ENCODE results near the gene CHMP3. TPM values are rescaled to one million over a fixed set of nuclear protein-coding genes. Genes with fewer than 3 reads are reported as not detected.
A peak's percentile ranks its signal among the peaks of the same experiment; 100 is the strongest.

CHMP3 gene
- polyA plus RNA-seq, 1 of the 3 experiments (the other 2 are of a cell fraction) = 75.3 TPM

DNA sequence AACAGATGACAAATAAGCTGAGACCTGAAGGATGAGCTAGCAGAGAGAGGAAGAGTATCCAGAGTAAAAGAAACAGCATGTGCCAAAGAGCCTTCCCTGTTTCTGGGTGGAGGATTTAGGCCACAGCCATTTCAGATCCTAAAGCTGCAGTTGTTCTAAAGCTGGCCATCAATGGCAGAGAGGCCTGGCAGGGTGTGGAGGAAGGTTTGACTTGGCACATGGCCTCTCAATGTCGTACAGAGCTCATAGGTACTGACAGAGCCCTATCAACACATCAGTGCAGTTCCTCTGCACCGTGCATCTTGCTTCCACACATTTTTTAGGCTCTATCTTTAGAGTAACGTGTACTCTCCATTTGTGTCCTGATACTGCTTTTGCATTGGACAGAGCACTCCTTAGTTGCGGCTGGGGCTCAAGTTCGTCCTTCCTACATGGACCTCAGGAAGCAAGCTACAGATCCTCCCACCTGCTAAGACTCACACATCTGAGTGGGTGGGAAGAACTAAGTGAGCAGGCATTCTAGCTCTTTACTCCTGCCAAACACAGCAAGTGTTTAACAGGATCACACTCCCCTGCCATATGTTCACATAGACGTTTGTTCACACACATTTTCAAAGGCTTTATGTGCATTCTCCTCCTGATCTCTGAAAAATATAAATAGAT, 3.0 kb upstream of the CHMP3 start:
- no peak for DNase-seq
- H4K20me1 ChIP-seq (ENCODE audit: insufficient read depth) = no peaks in the 10 kb centered on the region
- ChIA-PET POLR2A (no interaction called here), CTCF (no interaction called here)
- H3K9me3 ChIP-seq = no peaks in the 10 kb centered on the region
- H3F3A ChIP-seq (replicated peaks; ENCODE audit: insufficient read depth) = no peaks in the 10 kb centered on the region
- peaks cover 0 to 3% of the 10 kb centered on the region in 2 experiments for H3K36me3 ChIP-seq (replicated peaks in 1 of 2; ENCODE audit: control insufficient read depth in 1 of 2, insufficient read depth in 2 of 2, low read length in 1 of 2)
- WGBS (ENCODE audit: low lambda C conversion rate) = 66% methylated on average over 6 of the region's 6 CpGs
- H3K9ac ChIP-seq = no peak overlapping the region
- peaks cover 0 to 14% of the 10 kb centered on the region in 2 experiments; a peak in 3 of 4 replicates for H3K4me1 ChIP-seq (ENCODE audit: control insufficient read depth in 1 of 2, insufficient read depth in 2 of 2, low read depth in 1 of 2, low read length in 1 of 2)
- no peak overlapping the region for H3K27ac ChIP-seq (ENCODE audit: low read depth in 2 of 2, low read length in 1 of 2)
- peaks cover 15% of the 10 kb centered on the region for H3K79me2 ChIP-seq (ENCODE audit: insufficient read depth)
- TF ChIP-seq, protein P1, sequence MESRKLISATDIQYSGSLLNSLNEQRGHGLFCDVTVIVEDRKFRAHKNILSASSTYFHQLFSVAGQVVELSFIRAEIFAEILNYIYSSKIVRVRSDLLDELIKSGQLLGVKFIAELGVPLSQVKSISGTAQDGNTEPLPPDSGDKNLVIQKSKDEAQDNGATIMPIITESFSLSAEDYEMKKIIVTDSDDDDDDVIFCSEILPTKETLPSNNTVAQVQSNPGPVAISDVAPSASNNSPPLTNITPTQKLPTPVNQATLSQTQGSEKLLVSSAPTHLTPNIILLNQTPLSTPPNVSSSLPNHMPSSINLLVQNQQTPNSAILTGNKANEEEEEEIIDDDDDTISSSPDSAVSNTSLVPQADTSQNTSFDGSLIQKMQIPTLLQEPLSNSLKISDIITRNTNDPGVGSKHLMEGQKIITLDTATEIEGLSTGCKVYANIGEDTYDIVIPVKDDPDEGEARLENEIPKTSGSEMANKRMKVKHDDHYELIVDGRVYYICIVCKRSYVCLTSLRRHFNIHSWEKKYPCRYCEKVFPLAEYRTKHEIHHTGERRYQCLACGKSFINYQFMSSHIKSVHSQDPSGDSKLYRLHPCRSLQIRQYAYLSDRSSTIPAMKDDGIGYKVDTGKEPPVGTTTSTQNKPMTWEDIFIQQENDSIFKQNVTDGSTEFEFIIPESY (IDR thresholded peaks at IDR 0.05; ENCODE audit: borderline replicate concordance, low read depth) = no peak
- TF ChIP-seq YY1 (IDR thresholded peaks at IDR 0.05; ENCODE audit: low read depth) (no peak), FOXM1 (IDR thresholded peaks at IDR 0.05; ENCODE audit: low read depth) (no peak), GATA2 (CRISPR knock-in tag; IDR thresholded peaks at IDR 0.05) (no peak), GABPA (IDR thresholded peaks at IDR 0.05; ENCODE audit: low read depth) (no peak), JUND (IDR thresholded peaks at IDR 0.05) (no peak)
- TF ChIP-seq, protein P2, sequence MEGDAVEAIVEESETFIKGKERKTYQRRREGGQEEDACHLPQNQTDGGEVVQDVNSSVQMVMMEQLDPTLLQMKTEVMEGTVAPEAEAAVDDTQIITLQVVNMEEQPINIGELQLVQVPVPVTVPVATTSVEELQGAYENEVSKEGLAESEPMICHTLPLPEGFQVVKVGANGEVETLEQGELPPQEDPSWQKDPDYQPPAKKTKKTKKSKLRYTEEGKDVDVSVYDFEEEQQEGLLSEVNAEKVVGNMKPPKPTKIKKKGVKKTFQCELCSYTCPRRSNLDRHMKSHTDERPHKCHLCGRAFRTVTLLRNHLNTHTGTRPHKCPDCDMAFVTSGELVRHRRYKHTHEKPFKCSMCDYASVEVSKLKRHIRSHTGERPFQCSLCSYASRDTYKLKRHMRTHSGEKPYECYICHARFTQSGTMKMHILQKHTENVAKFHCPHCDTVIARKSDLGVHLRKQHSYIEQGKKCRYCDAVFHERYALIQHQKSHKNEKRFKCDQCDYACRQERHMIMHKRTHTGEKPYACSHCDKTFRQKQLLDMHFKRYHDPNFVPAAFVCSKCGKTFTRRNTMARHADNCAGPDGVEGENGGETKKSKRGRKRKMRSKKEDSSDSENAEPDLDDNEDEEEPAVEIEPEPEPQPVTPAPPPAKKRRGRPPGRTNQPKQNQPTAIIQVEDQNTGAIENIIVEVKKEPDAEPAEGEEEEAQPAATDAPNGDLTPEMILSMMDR (IDR thresholded peaks at IDR 0.05) = no peak
- no peak overlapping the region for H3K4me2 ChIP-seq
- no peak overlapping the region for H3K4me3 ChIP-seq (ENCODE audit: low read depth in 2 of 2, low read length in 1 of 2)
- no peak overlapping the region for H2AFZ ChIP-seq (ENCODE audit: low read depth)
- no peaks in the 10 kb centered on the region for H3K27me3 ChIP-seq (ENCODE audit: insufficient read depth)
- H3K9me2 ChIP-seq = no peaks in the 10 kb centered on the region

DNA sequence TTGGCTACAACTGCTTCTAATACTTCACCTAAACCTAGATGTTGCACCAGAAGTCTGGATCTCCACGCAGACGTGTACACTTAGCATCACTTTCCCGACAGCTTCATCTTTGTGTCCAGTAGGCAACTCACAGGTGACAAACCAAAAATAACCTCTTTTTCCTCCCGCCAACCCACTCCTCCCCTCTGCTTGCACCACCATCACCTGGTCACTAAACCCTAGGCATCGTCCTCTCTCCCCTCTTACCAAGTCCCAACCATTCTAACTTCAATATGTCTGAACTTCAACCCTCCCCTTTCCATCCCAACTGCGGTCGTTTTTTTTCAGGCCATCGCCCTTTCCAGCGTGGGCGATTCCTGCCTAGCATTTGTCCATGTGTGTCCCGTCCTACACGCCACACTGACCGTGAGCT, 413 bp upstream of the CHMP3 start:
- ChIA-PET POLR2A (interaction anchor here (1.4 kb wide), 1 partner anchor 59 kb away, joined by 3 read pairs; no protein-coding TSS in a partner anchor), CTCF (interaction anchor here (0.9 to 1.3 kb wide), 2 partner anchors 58 to 245 kb away, joined by 3 to 5 read pairs; no protein-coding TSS in a partner anchor)
- Histone ChIP-seq H3K9me2 (no peaks in the 10 kb centered on the region), H3K9me3 (no peaks in the 10 kb centered on the region), H4K20me1 (ENCODE audit: insufficient read depth) (no peaks in the 10 kb centered on the region), H3F3A (replicated peaks; ENCODE audit: insufficient read depth) (no peaks in the 10 kb centered on the region), H3K36me3 (replicated peaks in 1 of 2; ENCODE audit: control insufficient read depth in 1 of 2, insufficient read depth in 2 of 2, low read length in 1 of 2) (peaks cover 2 to 8% of the 10 kb centered on the region in 2 experiments), H3K9ac (peak overlapping the region; percentile 97; the same call in 1 of the 2 replicates), H3K79me2 (ENCODE audit: insufficient read depth) (peaks cover 42% of the 10 kb centered on the region), H3K4me2 (peak overlapping the region; percentile 84; the same call in 1 of the 2 replicates), H3K27ac (ENCODE audit: low read depth in 2 of 2, low read length in 1 of 2) (peak overlapping the region; percentile 95 to 99), H2AFZ (ENCODE audit: low read depth) (peak overlapping the region; percentile 97; the same call in 1 of the 2 replicates), H3K4me1 (ENCODE audit: control insufficient read depth in 1 of 2, insufficient read depth in 2 of 2, low read depth in 1 of 2, low read length in 1 of 2) (peaks cover 0 to 14% of the 10 kb centered on the region in 2 experiments; a peak in 3 of 4 replicates), H3K4me3 (ENCODE audit: low read depth in 2 of 2, low read length in 1 of 2) (peak overlapping the region in 1 of 2 experiments; percentile 92; a peak in 3 of 4 replicates), H3K27me3 (ENCODE audit: insufficient read depth) (no peaks in the 10 kb centered on the region)
- WGBS (ENCODE audit: low lambda C conversion rate) = 70% methylated on average over 13 of the region's 13 CpGs
- TF ChIP-seq YY1 (IDR thresholded peaks at IDR 0.05; ENCODE audit: low read depth) = no peak
- TF ChIP-seq GATA2 (CRISPR knock-in tag; IDR thresholded peaks at IDR 0.05) = 0 out of 2 replicates have a peak, but pooled peaks have one; percentile 25
- no peak for DNase-seq
